Adipocyte (in vitro differentiated cells): Measurements from ENCODE around the gene TMEFF2.

ENCODE experiments used
- DNase-seq: peaks from one replicate; pipeline ENCODE4 v3.0.0-alpha.2; 2015; ENCODE audit warnings: low read depth
- H3K27me3 ChIP-seq: replicated peaks from 2 replicates; pipeline ENCODE4 v1.7.0; 2013; ENCODE audit warnings: mild to moderate bottlenecking, low read length, moderate library complexity; ENCODE audit not compliant: control insufficient read depth, insufficient read depth
- H3K36me3 ChIP-seq: 2 replicates; pipeline ENCODE4 v1.7.0; 2013; ENCODE audit warnings: low read length, mild to moderate bottlenecking, moderate library complexity; ENCODE audit not compliant: control insufficient read depth, insufficient read depth, severe bottlenecking
- H3K4me1 ChIP-seq: 2 replicates; pipeline ENCODE4 v1.7.0; 2013; ENCODE audit warnings: mild to moderate bottlenecking, low read length, moderate library complexity; ENCODE audit not compliant: control insufficient read depth, insufficient read depth
- H3K4me3 ChIP-seq: 2 replicates; pipeline ENCODE4 v1.7.0; 2013; ENCODE audit warnings: mild to moderate bottlenecking, low read length, moderate library complexity
- H3K9ac ChIP-seq: 2 replicates; pipeline ENCODE4 v1.7.0; 2013; ENCODE audit warnings: mild to moderate bottlenecking, low read length, moderate library complexity
- H3K9me3 ChIP-seq: 2 replicates; pipeline ENCODE4 v1.7.0; 2013; ENCODE audit warnings: mild to moderate bottlenecking, low read length, moderate library complexity; ENCODE audit not compliant: control insufficient read depth

The TMEFF2 gene

DNA sequence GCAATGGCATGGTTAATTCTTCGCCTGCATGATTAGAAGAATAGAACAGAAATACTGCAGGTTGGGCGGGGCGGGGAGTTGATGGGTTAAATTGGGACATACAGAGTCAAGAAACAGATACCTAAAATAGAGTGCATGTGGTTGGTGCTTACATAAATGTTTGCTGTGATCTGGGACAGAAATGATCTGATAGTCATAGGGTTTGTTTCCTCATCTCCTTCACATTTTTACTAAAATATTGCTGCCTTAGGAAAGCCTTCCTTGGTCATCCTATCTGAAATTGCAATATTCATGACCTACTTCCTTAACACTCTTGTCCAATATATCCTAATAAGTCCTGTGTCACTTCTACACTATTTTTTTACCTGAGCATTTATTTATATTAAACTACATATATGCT lies 163.9 kb downstream of the TMEFF2 start:
- Histone ChIP-seq H3K9me3 (no peaks in the 10 kb centered on the region), H3K4me1 (peaks cover 19% of the 10 kb centered on the region), H3K4me3 (no peak overlapping the region), H3K27me3 (no peaks in the 10 kb centered on the region), H3K9ac (no peak overlapping the region), H3K36me3 (no peaks in the 10 kb centered on the region)
- no peak for DNase-seq

DNA sequence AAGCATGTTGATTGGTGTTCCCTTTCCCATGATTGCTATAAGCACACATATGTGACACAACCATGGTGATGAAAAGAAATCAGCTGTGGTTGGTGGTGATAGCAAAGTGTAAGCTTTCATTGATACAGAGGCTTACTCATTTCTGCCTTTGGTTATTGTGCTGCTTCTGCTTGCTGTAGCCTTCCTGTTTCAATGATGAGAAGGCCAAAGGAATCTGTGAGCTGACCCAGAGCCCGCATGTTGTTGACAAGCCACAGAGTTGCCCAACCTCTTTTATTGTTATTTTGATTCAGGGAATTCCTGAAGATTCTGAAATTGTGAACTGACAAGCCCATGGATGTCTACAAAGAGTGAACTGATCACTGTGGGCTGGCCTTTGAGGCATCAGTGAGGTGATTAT lies 164.4 kb downstream of the TMEFF2 start:
- no peak for DNase-seq

GRCh38 chr2:192029089-192029488 lies 165.6 kb downstream of the TMEFF2 start:
- DNase-seq = no peak
- Histone ChIP-seq H3K9me3 (no peaks in the 10 kb centered on the region), H3K4me1 (peaks cover 11% of the 10 kb centered on the region), H3K9ac (no peak overlapping the region), H3K27me3 (no peaks in the 10 kb centered on the region), H3K4me3 (no peak overlapping the region), H3K36me3 (no peaks in the 10 kb centered on the region)

More for the DNA sequence above, 164.4 kb downstream of the TMEFF2 start:
- no peaks in the 10 kb centered on the region for H3K36me3 ChIP-seq
- H3K9ac ChIP-seq = no peak overlapping the region
- H3K4me3 ChIP-seq = no peak overlapping the region
- no peaks in the 10 kb centered on the region for H3K9me3 ChIP-seq
- H3K27me3 ChIP-seq = no peaks in the 10 kb centered on the region
- peaks cover 13% of the 10 kb centered on the region for H3K4me1 ChIP-seq

- Histone ChIP-seq H3K9me3 (no peaks in the 10 kb centered on the region), H3K36me3 (no peaks in the 10 kb centered on the region), H3K4me3 (no peak overlapping the region), H3K9ac (no peak overlapping the region), H3K27me3 (no peaks in the 10 kb centered on the region), H3K4me1 (peaks cover 11% of the 10 kb centered on the region)
- no peak for DNase-seq
Observed at GRCh38 chr2:192026825-192027120, 168.0 kb downstream of the TMEFF2 start.

DNA sequence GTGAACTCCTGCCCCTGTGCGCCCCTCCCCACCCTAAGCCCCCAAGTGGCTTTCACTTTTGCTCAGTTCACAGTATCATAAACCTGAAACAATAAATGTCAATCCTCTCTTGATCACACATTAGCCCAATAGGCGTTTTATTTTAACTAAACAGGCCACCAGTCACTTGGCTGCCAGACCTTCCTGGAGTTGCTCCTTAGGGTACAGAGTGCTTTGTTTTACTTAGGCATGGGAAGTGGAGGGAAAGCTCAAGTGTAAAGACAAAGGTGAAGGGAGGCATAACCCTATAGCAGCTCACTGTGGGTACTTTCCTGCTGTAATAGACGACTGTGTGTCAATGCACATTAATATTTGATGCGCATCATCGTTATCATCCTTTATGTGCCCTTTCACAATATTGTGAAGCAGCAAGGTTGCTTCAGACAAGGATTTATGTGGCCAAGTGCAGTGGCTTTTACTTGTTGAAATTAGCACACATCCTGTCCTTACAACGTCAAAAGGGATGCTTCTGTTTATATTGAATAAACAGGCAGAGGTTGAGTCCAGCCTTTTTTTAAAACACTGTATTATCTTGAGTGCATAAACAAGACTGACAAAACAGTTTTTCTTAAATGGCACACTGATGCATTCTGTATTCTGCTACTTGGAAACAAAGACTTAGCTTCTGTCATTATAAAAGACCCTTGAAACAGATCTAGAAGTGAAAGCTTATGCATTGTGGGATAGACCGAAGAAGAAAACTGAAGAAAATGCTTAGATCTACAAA lies 168.5 kb downstream of the TMEFF2 start:
- H3K4me3 ChIP-seq = no peak overlapping the region
- no peak overlapping the region for H3K9ac ChIP-seq
- H3K9me3 ChIP-seq = no peaks in the 10 kb centered on the region
- no peaks in the 10 kb centered on the region for H3K27me3 ChIP-seq
- peaks cover 11% of the 10 kb centered on the region for H3K4me1 ChIP-seq
- H3K36me3 ChIP-seq = no peaks in the 10 kb centered on the region
- DNase-seq = no peak

DNA sequence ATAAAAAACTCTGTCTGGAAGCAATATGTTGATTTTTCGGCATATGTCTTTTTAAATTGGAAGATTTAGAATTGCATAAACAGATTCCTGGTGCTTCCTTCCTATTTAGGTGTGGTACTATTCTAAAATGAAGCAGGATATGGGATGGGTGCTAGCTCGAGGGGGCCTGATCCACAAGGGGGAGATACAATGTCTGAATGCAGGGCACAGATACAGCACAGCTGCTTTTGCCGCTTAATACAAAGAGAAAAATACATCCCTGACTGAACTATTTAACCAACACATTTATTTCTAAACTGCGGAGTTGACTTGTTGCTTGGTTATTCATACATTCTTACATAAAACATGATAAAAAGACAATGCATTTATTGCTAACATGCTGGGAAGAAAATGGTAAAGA lies 169.1 kb downstream of the TMEFF2 start:
- H3K4me1 ChIP-seq = peaks cover 10% of the 10 kb centered on the region
- H3K27me3 ChIP-seq = no peaks in the 10 kb centered on the region
- H3K36me3 ChIP-seq = no peaks in the 10 kb centered on the region
- no peak overlapping the region for H3K4me3 ChIP-seq
- DNase-seq = no peak
- no peak overlapping the region for H3K9ac ChIP-seq
- H3K9me3 ChIP-seq = no peaks in the 10 kb centered on the region

- no peak overlapping the region for H3K4me3 ChIP-seq
- no peaks in the 10 kb centered on the region for H3K9me3 ChIP-seq
- peaks cover 6% of the 10 kb centered on the region for H3K4me1 ChIP-seq
- no peak for DNase-seq
- no peaks in the 10 kb centered on the region for H3K27me3 ChIP-seq
- H3K9ac ChIP-seq = no peak overlapping the region
- no peaks in the 10 kb centered on the region for H3K36me3 ChIP-seq
Observed at GRCh38 chr2:192023006-192023405, 171.7 kb downstream of the TMEFF2 start.

DNA sequence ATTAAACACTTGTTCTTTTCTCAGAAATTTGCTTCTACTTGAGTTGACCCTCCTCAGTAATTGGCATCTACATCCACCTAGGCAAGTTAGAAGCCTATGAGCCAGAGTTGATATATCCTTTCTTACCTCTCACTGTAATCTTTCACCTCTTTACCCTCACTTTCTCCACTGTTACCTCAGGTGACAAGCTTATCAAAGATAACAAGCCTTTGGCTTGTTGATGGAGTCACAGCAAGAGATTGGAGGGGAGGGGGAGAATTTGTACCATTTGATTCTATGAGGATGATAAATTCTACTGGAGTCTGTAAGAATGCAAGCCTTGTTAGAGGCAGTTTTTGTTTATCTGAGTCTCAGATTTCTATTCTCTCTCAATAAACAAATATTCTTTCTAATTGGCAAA lies 176.9 kb downstream of the TMEFF2 start:
- H3K36me3 ChIP-seq = no peaks in the 10 kb centered on the region
- no peaks in the 10 kb centered on the region for H3K9me3 ChIP-seq
- H3K4me1 ChIP-seq = peaks cover 7% of the 10 kb centered on the region
- H3K27me3 ChIP-seq = no peaks in the 10 kb centered on the region
- H3K9ac ChIP-seq = no peak overlapping the region
- no peak for DNase-seq
- no peak overlapping the region for H3K4me3 ChIP-seq

DNA sequence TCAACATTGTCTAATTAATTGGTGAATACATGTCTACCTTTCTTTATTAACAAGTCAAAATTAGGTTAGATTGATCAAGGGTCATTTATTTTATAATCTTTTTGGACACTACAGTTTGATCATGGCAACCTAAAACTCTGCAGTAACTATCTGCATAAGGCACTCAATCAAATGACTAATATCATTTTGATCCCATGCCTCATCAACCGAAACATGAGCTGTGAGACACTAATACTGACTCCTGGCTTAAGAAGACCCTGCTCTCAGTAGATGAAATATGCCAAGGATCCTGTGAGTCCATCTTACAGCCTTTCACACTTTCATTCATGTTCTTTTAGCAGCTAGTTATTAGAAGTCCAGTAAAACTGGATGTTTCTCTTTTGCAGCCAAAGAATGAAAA lies 178.5 kb downstream of the TMEFF2 start:
- Histone ChIP-seq H3K9me3 (no peaks in the 10 kb centered on the region), H3K27me3 (no peaks in the 10 kb centered on the region), H3K4me3 (no peak overlapping the region), H3K9ac (no peak overlapping the region), H3K36me3 (no peaks in the 10 kb centered on the region), H3K4me1 (peaks cover 7% of the 10 kb centered on the region)
- no peak for DNase-seq

DNA sequence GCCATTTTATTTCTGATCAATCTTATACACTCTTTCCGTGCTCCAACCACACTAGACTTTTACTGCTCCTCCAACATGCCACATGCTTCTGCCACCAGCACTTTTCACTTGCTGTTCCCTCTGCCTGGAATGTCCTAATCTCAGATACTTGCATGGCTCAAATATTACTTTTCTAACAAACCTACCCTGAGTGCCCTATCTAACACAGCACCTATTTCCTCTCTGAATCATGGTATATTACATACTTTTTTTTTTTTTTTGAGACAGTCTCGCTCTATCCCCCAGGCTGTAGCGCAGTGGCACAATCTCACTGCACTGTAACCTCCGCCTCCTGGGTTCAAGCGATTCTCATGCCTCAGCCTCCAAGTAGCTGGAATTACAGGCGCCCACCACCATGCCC lies 181.5 kb downstream of the TMEFF2 start:
- H3K4me1 ChIP-seq = peaks cover 10% of the 10 kb centered on the region
- H3K27me3 ChIP-seq = no peaks in the 10 kb centered on the region
- DNase-seq = no peak
- H3K4me3 ChIP-seq = no peak overlapping the region
- no peak overlapping the region for H3K9ac ChIP-seq
- H3K36me3 ChIP-seq = no peaks in the 10 kb centered on the region
- no peaks in the 10 kb centered on the region for H3K9me3 ChIP-seq

GRCh38 chr2:192011196-192011595 lies 183.5 kb downstream of the TMEFF2 start:
- Histone ChIP-seq H3K9ac (no peak overlapping the region), H3K4me1 (peaks cover 11% of the 10 kb centered on the region), H3K9me3 (no peaks in the 10 kb centered on the region), H3K36me3 (no peaks in the 10 kb centered on the region), H3K27me3 (no peaks in the 10 kb centered on the region), H3K4me3 (no peak overlapping the region)
- DNase-seq = peak; percentile 64

GRCh38 chr2:192010073-192010472 lies 184.7 kb downstream of the TMEFF2 start:
- peaks cover 12% of the 10 kb centered on the region for H3K4me1 ChIP-seq
- H3K4me3 ChIP-seq = no peak overlapping the region
- H3K9me3 ChIP-seq = no peaks in the 10 kb centered on the region
- H3K27me3 ChIP-seq = no peaks in the 10 kb centered on the region
- DNase-seq = peak; percentile 74
- no peaks in the 10 kb centered on the region for H3K36me3 ChIP-seq
- no peak overlapping the region for H3K9ac ChIP-seq
